K562 (cell line): ENCODE measurements around the gene GABRP.
"Not testable (repeated sequence)": the region's sequence is repeated elsewhere in the genome, so short reads cannot be mapped to it uniquely, and the experiment has no call there.

Source experiments
- ATF1 ChIP-seq, 2 experiments: fragments of 450-650 bp in 1 of 2; IDR thresholded peaks; 2 replicates each; pipeline ENCODE4 v1.6.1; 2016; ENCODE audit warnings: missing compliant biosample characterization in 1 of 2, missing genetic modification characterization in 1 of 2
- CTCF ChIP-seq, 3 experiments: IDR thresholded peaks in 2 of 3; conservative IDR thresholded peaks in 1 of 3; 2 replicates each; pipeline ENCODE4 v1.5.1; 2011 to 2012; ENCODE audit warnings: low read length in 3 of 3, mild to moderate bottlenecking in 3 of 3, control low read depth in 2 of 3, improper control_type of control experiment in 1 of 3, inconsistent platforms in 1 of 3, low read depth in 1 of 3, mixed read lengths in 1 of 3, moderate library complexity in 1 of 3; ENCODE audit not compliant: insufficient read depth in 2 of 3
- ELF1 ChIP-seq: fragments of 200-800 bp; sonication (Bioruptor generic); IDR thresholded peaks from 2 replicates; pipeline ENCODE4 v1.6.1; 2016; ENCODE audit warnings: missing genetic modification characterization, missing compliant biosample characterization
- KLF6 ChIP-seq: fragments of 250-450 bp; sonication (Bioruptor Pico); IDR thresholded peaks from 2 replicates; pipeline ENCODE4 v1.4.0; 2020; ENCODE audit warnings: mild to moderate bottlenecking, moderate library complexity, borderline replicate concordance
- NFIC ChIP-seq: fragments of 450-650 bp; IDR thresholded peaks from 2 replicates; pipeline ENCODE4 v1.6.1; 2017; ENCODE audit warnings: mild to moderate bottlenecking, inconsistent platforms
- POLR2AphosphoS5 ChIP-seq: IDR thresholded peaks from 2 replicates; pipeline ENCODE4 v1.6.1; 2011; ENCODE audit warnings: mild to moderate bottlenecking, low read depth, low read length, moderate library complexity; ENCODE audit not compliant: control insufficient read depth, insufficient read depth
- RBBP5 ChIP-seq: fragments of 200-600 bp; sonication (generic); IDR thresholded peaks from 2 replicates; pipeline ENCODE4 v1.6.1; 2012; ENCODE audit warnings: borderline replicate concordance, mild to moderate bottlenecking, low read length, control low read depth, inconsistent platforms; ENCODE audit not compliant: insufficient read depth, poor library complexity, severe bottlenecking
- SIX5 ChIP-seq, 2 experiments: IDR thresholded peaks; 2 replicates each; pipeline ENCODE4 v1.6.1; 2011; ENCODE audit warnings: low read length in 2 of 2, borderline replicate concordance in 1 of 2, low read depth in 1 of 2, mild to moderate bottlenecking in 1 of 2, moderate library complexity in 1 of 2; ENCODE audit not compliant: insufficient read depth in 1 of 2
- STAG1 ChIP-seq: sonication (generic); formaldehyde crosslinking; IDR thresholded peaks from 2 replicates; pipeline ENCODE4 v1.5.0; 2020; ENCODE audit warnings: missing genetic modification reagents, borderline replicate concordance
- ZNF24 ChIP-seq: fragments of 450-650 bp; IDR thresholded peaks from 2 replicates; pipeline ENCODE4 v1.6.1; 2016
- ZNF274 ChIP-seq: IDR thresholded peaks from 2 replicates; pipeline ENCODE4 v1.6.1; 2011; ENCODE audit warnings: low read depth, mild to moderate bottlenecking, low read length, moderate library complexity, borderline replicate concordance

- not testable (repeated sequence) for TF ChIP-seq ELF1 (tag); POLR2AphosphoS5; ZNF274; ATF1 (CRISPR knock-in tag; IDR thresholded peaks at IDR 0.05); ATF1 (tag; IDR thresholded peaks at IDR 0.05); RBBP5; CTCF (IDR thresholded peaks at IDR 0.05 in 2 of 3, conservative IDR thresholded peaks at IDR 0.05 in 1 of 3; ENCODE audit: insufficient read depth in 2 of 3, low read depth in 1 of 3, low read length in 3 of 3); STAG1 (CRISPR knock-in tag); ZNF24; NFIC; KLF6 (CRISPR knock-in tag); SIX5 (IDR thresholded peaks at IDR 0.05; ENCODE audit: borderline replicate concordance in 1 of 2, insufficient read depth in 1 of 2, low read depth in 1 of 2, low read length in 2 of 2)
Measured at GRCh38 chr5:170833981-170834380, 50.5 kb downstream of the GABRP start.
